WTC11 (cell line): ENCODE results near the gene RND2. TPM values are rescaled to one million over a fixed set of nuclear protein-coding genes. Genes with fewer than 3 reads are reported as not detected.
A peak's percentile ranks its signal among the peaks of the same experiment; 100 is the strongest.

Experiments used
- ATAC-seq: fragments of 200-7000 bp; cut with Tn5 transposase; 2 replicates; pipeline ENCODE4 v1.10.0; 2021; ENCODE audit warnings: mild to moderate bottlenecking, moderate library complexity
- CTCF ChIA-PET: fragments of 300-600 bp; sonication (Branson Sonifier 250); formaldehyde crosslinking; loops from one replicate; lab custom pipeline; 2021; ENCODE audit warnings: antibody characterized with exemption; lab: Charles Lee
- POLR2A ChIA-PET: fragments of 350-600 bp; sonication (Branson Sonifier 250); formaldehyde crosslinking; loops from one replicate; lab custom pipeline; 2021; ENCODE audit warnings: antibody characterized with exemption; lab: Charles Lee
- DNase-seq: peaks from one replicate; pipeline ENCODE4 v3.0.0; 2021; ENCODE audit warnings: low spot score
- H3K27ac Mint-ChIP-seq: 2 replicates; pipeline ENCODE4 v1.8.0; 2021; ENCODE audit warnings: mixed read lengths
- H3K27me3 Mint-ChIP-seq: 2 replicates; pipeline ENCODE4 v1.8.0; 2021; ENCODE audit warnings: low read depth, mild to moderate bottlenecking, moderate library complexity, mixed read lengths
- H3K36me3 Mint-ChIP-seq: 2 replicates; pipeline ENCODE4 v1.8.0; 2021; ENCODE audit warnings: mixed read lengths
- H3K4me1 Mint-ChIP-seq: 2 replicates; pipeline ENCODE4 v1.8.0; 2022; ENCODE audit warnings: mixed read lengths
- H3K4me3 Mint-ChIP-seq: 2 replicates; pipeline ENCODE4 v1.8.0; 2021; ENCODE audit warnings: mild to moderate bottlenecking, moderate library complexity, mixed read lengths
- H3K9me3 Mint-ChIP-seq: 2 replicates; pipeline ENCODE4 v1.8.0; 2021; ENCODE audit warnings: mixed read lengths
- CBFB ChIP-seq: sonication (generic); formaldehyde crosslinking; IDR thresholded peaks from 2 replicates; pipeline ENCODE4 v1.8.1; 2022; ENCODE audit warnings: mild to moderate bottlenecking, low read depth, missing genetic modification reagents
- ETV6 ChIP-seq: sonication (generic); formaldehyde crosslinking; IDR thresholded peaks from 2 replicates; pipeline ENCODE4 v1.8.1; 2022; ENCODE audit warnings: mild to moderate bottlenecking, missing genetic modification reagents
- GABPB1 ChIP-seq: sonication (generic); formaldehyde crosslinking; IDR thresholded peaks from 2 replicates; pipeline ENCODE4 v1.8.1; 2023; ENCODE audit warnings: mild to moderate bottlenecking, missing genetic modification reagents
- JUN ChIP-seq: sonication (generic); formaldehyde crosslinking; IDR thresholded peaks from 2 replicates; pipeline ENCODE4 v1.8.0; 2023; ENCODE audit warnings: mild to moderate bottlenecking, missing genetic modification reagents
- NFE2L1 ChIP-seq: sonication (generic); formaldehyde crosslinking; IDR thresholded peaks from 2 replicates; pipeline ENCODE4 v1.8.1; 2023; ENCODE audit warnings: missing genetic modification reagents
- NFYB ChIP-seq: sonication (generic); formaldehyde crosslinking; conservative IDR thresholded peaks from 2 replicates; pipeline ENCODE4 v1.8.0; 2022; ENCODE audit warnings: low read depth, missing genetic modification reagents
- SMAD4 ChIP-seq: sonication (generic); formaldehyde crosslinking; IDR thresholded peaks from 2 replicates; pipeline ENCODE4 v1.8.0; 2022; ENCODE audit warnings: mild to moderate bottlenecking, missing genetic modification reagents
- TEAD1 ChIP-seq: sonication (generic); formaldehyde crosslinking; IDR thresholded peaks from 2 replicates; pipeline ENCODE4 v1.8.0; 2022; ENCODE audit warnings: mild to moderate bottlenecking, missing genetic modification reagents
- TP53 ChIP-seq: sonication (generic); formaldehyde crosslinking; IDR thresholded peaks from 2 replicates; pipeline ENCODE4 v1.8.1; 2023; ENCODE audit warnings: mild to moderate bottlenecking, missing genetic modification reagents
- ZBTB21 ChIP-seq: sonication (generic); formaldehyde crosslinking; IDR thresholded peaks from 2 replicates; pipeline ENCODE4 v1.8.1; 2023; ENCODE audit warnings: mild to moderate bottlenecking, missing genetic modification reagents, borderline replicate concordance
- ZNF121 ChIP-seq: sonication (generic); formaldehyde crosslinking; IDR thresholded peaks from 2 replicates; pipeline ENCODE4 v1.8.0; 2023; ENCODE audit warnings: missing genetic modification reagents
- ZNF512 ChIP-seq: sonication (generic); formaldehyde crosslinking; IDR thresholded peaks from 2 replicates; pipeline ENCODE4 v1.8.1; 2022; ENCODE audit warnings: missing genetic modification reagents, borderline replicate concordance
- ZNF671 ChIP-seq: fragments of 250-450 bp; sonication (Bioruptor Pico); IDR thresholded peaks from 2 replicates; pipeline ENCODE4 v1.8.0; 2021; ENCODE audit warnings: mild to moderate bottlenecking
- ZSCAN18 ChIP-seq: fragments of 250-450 bp; sonication (Bioruptor Pico); IDR thresholded peaks from 2 replicates; pipeline ENCODE4 v2.1.2; 2022; ENCODE audit warnings: mild to moderate bottlenecking, moderate library complexity
- total RNA-seq: library from RNA; stranded (reverse); gene quantifications from 3 replicates; pipeline ENCODE4 v1.2.3, GENCODE V29; 2021
- TF ChIP-seq, protein P1 (sequence below): sonication (generic); formaldehyde crosslinking; IDR thresholded peaks from 2 replicates; pipeline ENCODE4 v1.8.1; 2022; ENCODE audit warnings: low read depth, missing genetic modification reagents, borderline replicate concordance
- TF ChIP-seq, protein P2 (sequence below): fragments of 250-450 bp; sonication (Bioruptor Pico); IDR thresholded peaks from 2 replicates; pipeline ENCODE4 v1.9.0; 2021; ENCODE audit warnings: mild to moderate bottlenecking, borderline replicate concordance
- TF ChIP-seq, protein P3 (sequence below): fragments of 250-450 bp; sonication (Bioruptor Pico); IDR thresholded peaks from 2 replicates; pipeline ENCODE4 v1.9.0; 2021; ENCODE audit warnings: moderate library complexity, mild to moderate bottlenecking, inconsistent platforms, borderline replicate concordance

The RND2 gene
- total RNA-seq, 1 experiment from 2014 or later = 50.2 TPM

GRCh38 chr17:43019418-43019817 is 5.6 kb upstream of the RND2 start:
- H3K27me3 Mint-ChIP-seq = no peaks in the 10 kb centered on the region
- ATAC-seq (no peak), DNase-seq (no peak)
- H3K27ac Mint-ChIP-seq = 0 out of 2 replicates have a peak overlapping the region, but pooled peaks have one; percentile 8
- ChIA-PET CTCF (interaction anchor here (1.0 kb wide), 1 partner anchor 21 kb away, joined by 5 read pairs; the partner anchor contains the start of gene RPL27), POLR2A (no interaction called here)
- peaks cover 33% of the 10 kb centered on the region for H3K4me1 Mint-ChIP-seq
- H3K4me3 Mint-ChIP-seq = peak overlapping the region; percentile 94
- H3K9me3 Mint-ChIP-seq = no peaks in the 10 kb centered on the region
- H3K36me3 Mint-ChIP-seq = peaks cover 25% of the 10 kb centered on the region
- TF ChIP-seq, protein P1, sequence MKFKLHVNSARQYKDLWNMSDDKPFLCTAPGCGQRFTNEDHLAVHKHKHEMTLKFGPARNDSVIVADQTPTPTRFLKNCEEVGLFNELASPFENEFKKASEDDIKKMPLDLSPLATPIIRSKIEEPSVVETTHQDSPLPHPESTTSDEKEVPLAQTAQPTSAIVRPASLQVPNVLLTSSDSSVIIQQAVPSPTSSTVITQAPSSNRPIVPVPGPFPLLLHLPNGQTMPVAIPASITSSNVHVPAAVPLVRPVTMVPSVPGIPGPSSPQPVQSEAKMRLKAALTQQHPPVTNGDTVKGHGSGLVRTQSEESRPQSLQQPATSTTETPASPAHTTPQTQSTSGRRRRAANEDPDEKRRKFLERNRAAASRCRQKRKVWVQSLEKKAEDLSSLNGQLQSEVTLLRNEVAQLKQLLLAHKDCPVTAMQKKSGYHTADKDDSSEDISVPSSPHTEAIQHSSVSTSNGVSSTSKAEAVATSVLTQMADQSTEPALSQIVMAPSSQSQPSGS (CRISPR knock-in tag) = no peak
- TF ChIP-seq NFYB (CRISPR knock-in tag) = no peak
- TF ChIP-seq CBFB (CRISPR knock-in tag) = no peak
- TF ChIP-seq TEAD1 (CRISPR knock-in tag) = no peak
- no peak for TF ChIP-seq ZNF512 (CRISPR knock-in tag)
- no peak for TF ChIP-seq NFE2L1 (CRISPR knock-in tag)
- TF ChIP-seq, protein P2, sequence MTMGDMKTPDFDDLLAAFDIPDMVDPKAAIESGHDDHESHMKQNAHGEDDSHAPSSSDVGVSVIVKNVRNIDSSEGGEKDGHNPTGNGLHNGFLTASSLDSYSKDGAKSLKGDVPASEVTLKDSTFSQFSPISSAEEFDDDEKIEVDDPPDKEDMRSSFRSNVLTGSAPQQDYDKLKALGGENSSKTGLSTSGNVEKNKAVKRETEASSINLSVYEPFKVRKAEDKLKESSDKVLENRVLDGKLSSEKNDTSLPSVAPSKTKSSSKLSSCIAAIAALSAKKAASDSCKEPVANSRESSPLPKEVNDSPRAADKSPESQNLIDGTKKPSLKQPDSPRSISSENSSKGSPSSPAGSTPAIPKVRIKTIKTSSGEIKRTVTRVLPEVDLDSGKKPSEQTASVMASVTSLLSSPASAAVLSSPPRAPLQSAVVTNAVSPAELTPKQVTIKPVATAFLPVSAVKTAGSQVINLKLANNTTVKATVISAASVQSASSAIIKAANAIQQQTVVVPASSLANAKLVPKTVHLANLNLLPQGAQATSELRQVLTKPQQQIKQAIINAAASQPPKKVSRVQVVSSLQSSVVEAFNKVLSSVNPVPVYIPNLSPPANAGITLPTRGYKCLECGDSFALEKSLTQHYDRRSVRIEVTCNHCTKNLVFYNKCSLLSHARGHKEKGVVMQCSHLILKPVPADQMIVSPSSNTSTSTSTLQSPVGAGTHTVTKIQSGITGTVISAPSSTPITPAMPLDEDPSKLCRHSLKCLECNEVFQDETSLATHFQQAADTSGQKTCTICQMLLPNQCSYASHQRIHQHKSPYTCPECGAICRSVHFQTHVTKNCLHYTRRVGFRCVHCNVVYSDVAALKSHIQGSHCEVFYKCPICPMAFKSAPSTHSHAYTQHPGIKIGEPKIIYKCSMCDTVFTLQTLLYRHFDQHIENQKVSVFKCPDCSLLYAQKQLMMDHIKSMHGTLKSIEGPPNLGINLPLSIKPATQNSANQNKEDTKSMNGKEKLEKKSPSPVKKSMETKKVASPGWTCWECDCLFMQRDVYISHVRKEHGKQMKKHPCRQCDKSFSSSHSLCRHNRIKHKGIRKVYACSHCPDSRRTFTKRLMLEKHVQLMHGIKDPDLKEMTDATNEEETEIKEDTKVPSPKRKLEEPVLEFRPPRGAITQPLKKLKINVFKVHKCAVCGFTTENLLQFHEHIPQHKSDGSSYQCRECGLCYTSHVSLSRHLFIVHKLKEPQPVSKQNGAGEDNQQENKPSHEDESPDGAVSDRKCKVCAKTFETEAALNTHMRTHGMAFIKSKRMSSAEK (CRISPR knock-in tag) = no peak
- TF ChIP-seq ZNF121 (CRISPR knock-in tag) = no peak
- TF ChIP-seq SMAD4 (CRISPR knock-in tag) = no peak
- no peak for TF ChIP-seq JUN (CRISPR knock-in tag)
- TF ChIP-seq ZNF671 (CRISPR knock-in tag) = no peak
- TF ChIP-seq ETV6 (CRISPR knock-in tag) = no peak
- no peak for TF ChIP-seq ZSCAN18 (CRISPR knock-in tag)
- TF ChIP-seq, protein P3, sequence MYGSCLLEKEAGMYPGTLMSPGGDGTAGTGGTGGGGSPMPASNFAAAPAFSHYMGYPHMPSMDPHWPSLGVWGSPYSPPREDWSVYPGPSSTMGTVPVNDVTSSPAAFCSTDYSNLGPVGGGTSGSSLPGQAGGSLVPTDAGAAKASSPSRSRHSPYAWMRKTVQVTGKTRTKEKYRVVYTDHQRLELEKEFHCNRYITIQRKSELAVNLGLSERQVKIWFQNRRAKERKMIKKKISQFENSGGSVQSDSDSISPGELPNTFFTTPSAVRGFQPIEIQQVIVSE (CRISPR knock-in tag) = no peak
- no peak for TF ChIP-seq ZBTB21 (CRISPR knock-in tag)

DNA sequence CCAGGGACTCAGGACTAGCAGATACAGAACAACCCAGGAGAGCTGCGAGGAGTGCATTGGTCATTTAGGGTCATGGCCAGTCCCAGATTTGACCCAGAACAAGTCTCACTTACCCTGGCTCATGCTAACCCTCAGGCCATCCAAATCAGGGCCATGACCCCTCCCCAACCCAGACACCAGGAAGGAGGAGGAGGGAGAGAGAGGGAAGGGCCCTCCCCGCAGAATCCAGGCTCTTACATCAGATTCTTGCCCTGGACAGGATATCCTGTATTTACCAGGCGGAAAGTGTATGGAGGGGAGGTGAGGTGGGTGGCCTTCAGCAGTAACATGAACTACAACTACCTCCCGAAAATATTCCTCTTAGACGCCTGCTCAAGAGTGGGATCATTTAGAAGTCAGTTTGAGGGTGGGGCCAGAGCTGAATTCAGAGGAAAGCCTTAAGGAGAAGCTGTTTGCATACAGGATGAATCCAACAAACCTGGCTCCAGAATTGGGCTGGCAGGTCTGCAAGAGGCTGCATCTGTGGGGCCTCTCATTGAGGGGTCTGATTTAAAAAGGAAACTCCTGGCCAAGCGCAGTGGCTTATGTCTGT is 4.9 kb upstream of the RND2 start:
- peak overlapping the region; percentile 94 for H3K4me3 Mint-ChIP-seq
- DNase-seq (no peak), ATAC-seq (no peak)
- POLR2A ChIA-PET = interaction anchor here (0.7 to 1.1 kb wide), 2 partner anchors 12 to 337 kb away, joined by 3 read pairs; no protein-coding TSS in a partner anchor
- no peaks in the 10 kb centered on the region for H3K27me3 Mint-ChIP-seq
- peaks cover 26% of the 10 kb centered on the region for H3K4me1 Mint-ChIP-seq
- H3K36me3 Mint-ChIP-seq = peaks cover 20% of the 10 kb centered on the region
- CTCF ChIA-PET = interaction anchor here (1.0 to 1.6 kb wide), 2 partner anchors 22 to 192 kb away, joined by 5 to 6 read pairs; partner anchors contain the start of genes RPL27 and TMEM106A
- TF ChIP-seq TP53 (CRISPR knock-in tag) (no peak), GABPB1 (peak; percentile 85)
- 0 out of 2 replicates have a peak overlapping the region, but pooled peaks have one; percentile 35 for H3K27ac Mint-ChIP-seq
- H3K9me3 Mint-ChIP-seq = no peaks in the 10 kb centered on the region
